GM19324 (cell line): ENCODE data around the gene PLCL2.
A peak's percentile ranks its signal among the peaks of the same experiment; 100 is the strongest.

ENCODE experiments used
- ATAC-seq: cut with Tn5 transposase; IDR thresholded peaks from one replicate; pipeline ENCODE4 v1.9.1; 2021; ENCODE audit warnings: mild to moderate bottlenecking, moderate library complexity; ENCODE audit not compliant: unreplicated experiment, low FRiP score

The PLCL2 gene

DNA sequence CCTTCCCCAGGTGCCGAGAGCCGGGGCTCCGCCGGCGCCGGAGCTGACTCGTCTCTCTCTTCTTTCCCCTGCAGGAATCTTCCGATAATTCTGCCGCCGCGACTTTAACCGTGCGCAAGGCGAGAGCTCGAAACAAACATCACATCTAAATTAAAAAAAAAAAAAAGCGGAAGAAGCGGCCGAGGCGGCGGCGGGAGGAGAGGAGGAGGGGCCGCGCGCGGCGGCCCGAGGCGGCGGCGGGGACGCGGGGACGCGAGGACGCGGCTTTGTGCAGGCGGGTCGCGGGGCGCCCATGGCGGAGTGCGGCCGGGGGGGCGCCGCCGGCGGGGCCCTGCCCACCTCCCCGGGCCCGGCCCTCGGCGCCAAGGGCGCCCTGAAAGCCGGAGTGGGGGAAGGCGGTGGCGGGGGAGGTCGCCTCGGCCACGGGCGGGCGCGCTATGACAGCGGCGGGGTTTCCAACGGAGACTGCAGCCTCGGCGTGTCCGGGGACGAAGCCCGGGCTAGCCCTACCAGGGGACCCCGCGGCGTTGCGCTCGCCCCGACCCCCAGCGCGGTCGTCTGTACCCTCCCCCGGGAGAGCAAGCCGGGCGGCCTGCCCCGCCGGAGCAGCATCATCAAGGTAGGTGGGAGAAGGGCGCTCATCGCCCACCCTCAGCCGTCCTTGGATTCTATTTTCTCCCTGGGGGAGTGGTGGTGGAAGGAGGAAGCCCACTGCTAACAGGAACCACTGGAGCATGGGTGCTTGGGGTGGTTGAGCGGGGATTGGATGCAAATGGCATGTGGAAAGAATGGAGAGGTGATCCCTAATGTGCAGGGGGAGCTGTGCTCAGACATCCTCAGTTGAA is at the start of gene PLCL2:
Gene PLCL2, plus strand, starts transcription at position 208 of the 845 bp plus-strand sequence. Its CDS starts 85 bp downstream, at position 293.
- ATAC-seq, result peak; percentile 45

DNA sequence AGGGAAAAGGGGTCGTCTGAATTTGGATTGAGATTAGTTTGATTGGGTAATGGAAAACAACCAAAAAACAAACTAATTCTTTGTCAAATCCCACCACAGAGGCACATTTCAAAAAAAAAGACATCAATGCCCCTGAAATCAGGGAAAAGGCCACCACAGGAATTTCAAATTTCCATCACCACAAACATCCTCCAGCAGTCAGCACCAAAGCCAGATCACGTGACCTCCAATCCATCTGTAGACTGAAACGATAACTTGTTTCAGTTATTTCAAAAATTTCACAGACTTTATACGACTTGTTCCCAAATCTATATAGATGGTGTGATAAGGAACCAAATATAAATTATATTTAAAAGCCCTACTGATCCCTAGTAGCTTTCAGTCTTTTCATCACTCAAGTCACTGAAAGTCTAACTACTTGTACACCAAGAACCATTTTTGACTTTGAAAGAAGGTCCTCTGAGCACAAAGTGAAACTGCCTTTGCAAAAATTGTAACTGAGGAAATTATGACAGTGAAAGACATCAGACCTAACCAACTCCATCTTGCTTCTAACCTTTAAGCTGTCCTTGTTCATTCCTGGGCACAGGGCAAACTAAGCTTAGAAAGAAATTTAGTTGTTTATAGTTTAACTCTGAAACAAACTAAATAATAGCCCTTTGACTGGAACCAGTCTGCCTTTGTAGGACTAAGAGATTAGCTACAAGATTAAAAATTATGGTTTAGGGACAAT is 48.1 kb upstream of the PLCL2 start:
- ATAC-seq, result no peak

DNA sequence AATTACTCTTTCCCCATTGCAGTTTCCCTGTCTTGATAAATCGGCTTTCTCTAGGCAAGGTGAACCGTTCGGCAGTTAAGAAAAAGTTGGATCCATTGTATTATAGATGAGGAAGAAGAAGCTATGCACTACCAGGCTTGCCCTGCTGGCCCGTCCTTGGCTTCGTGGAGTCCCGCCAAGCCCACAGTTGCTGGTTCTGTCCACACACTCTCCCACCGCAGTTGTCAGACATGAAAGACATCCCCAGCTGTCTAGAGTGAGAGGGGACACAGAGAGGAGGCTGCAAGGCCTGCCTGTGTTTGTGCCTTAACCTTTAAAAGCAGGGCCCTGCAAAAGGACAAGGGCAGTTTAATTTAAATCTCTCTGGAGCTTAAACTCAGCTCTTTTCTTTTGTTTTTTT is 47.2 kb upstream of the PLCL2 start:
- no peak for ATAC-seq

DNA sequence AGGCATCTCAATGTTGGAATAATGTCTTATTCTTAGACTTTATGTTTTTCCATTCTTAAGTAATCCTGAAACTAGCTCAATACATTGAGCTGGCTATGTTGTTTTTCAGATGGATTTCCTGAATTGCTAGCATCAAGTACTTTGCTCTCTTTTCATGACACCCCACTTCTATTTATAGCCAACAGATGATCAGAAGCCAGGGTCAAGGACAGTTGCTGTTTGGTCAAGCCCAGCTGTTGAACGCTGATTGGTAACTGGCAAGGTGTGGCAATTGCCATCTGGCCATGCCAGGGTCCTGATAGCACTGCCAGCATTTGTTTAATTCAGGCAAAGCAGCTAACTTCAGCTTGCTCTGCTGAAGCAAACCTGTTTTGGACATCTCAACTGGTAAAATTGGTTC is 46.2 kb upstream of the PLCL2 start:
- no peak for ATAC-seq

DNA sequence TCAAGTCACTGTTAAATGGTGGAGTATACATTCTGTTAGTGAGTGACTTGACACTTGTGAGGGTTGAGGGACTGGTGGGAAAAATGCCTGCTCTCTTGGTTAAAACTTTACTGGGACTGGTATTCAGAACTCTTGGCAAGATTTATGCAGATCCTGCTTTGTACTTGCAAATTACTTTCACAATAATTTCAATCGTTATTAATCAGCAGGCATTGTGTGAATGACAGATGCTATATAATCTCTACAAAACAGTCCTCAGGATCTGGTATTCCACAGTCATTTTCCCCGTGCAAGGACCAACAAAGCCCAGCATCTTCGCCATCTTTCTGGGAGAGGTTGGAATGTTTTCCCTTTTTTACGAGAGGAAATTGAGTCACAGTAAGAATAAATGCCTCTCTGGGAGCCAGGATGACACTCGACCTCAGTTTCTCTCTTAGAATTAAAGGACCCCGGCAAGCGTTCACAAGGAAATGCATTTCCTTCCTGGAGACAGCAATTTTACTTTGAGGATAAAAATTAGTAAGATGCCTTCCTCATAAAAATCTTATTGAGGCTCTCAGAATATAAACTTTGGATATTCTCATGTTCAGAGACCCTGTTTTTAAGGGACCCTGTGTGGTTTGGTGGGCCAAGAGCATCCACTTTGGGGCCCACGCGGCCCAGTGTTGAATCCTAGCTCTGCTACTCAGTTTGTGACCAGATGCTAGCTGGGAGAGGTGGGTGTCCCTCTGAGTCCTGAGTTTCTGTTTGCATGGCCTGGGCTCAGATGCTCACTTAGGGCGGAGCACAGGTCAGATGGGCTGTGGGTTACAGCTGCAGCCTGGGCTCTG is 45.3 kb upstream of the PLCL2 start:
- no peak for ATAC-seq

DNA sequence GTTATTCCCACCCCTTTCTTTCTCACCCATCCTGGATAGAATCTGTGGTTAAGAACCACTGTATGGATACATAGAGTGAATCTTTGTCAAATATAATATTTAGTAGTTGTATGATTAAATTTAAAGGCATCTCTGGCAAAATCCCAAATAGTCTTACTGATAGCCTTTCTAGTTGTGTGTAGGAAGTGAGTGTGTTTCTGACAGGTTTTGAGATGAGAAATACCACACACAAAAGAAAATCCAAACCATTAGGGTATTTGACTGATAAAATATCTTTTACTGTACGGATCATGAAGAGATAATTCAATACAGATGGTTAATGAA is 44.7 kb upstream of the PLCL2 start:
- ATAC-seq, result no peak

DNA sequence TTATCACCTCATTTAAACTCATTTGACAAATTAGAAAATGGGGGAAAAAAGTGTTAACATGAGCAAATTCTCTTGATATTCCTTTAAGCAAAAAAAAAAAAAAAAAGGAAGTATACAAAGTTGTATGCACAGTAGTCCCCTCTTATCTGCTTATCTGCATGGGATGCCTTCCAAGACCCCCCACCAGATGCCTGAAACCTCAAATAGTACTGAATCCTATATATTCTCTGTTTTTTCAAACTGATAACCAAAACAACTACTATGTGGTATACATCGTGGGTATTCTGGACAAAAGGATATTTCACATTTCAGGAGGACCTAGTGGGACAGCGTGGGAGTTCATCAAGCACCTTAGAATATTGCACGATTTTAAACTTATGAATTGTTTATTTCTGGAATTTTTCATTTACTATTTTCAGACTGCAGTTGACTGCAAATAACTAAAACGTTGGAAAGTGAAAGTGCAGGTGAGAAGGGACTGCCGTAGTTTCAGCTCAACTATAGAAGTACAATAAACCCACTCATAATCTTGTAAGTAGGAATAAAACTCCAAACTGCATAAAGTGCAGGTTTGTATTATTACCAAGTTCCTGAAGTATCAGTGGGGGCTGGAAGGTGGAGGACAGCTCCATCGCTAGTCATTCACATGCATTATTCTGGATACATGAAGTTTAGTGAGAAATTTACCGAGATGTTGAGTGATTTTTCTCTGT is 43.6 kb upstream of the PLCL2 start:
- ATAC-seq, result no peak

DNA sequence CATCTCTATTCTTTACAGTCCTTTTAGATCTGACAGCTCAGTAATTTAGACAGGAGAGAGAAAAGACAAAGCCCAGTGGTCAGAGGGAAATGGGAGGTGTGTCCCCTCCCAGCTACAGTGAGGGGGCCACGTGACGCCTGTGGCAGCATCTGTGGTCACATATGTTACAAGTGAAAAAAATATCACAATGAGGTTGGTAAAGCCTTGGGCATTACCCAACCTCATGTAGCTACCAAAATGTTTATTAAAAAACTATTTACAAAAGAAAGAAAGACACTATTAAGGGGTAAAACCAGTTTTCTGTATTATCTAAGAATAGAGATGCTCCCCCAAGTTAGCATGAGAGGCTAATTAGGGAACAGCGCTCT is 42.9 kb upstream of the PLCL2 start:
- peak; percentile 55 for ATAC-seq

DNA sequence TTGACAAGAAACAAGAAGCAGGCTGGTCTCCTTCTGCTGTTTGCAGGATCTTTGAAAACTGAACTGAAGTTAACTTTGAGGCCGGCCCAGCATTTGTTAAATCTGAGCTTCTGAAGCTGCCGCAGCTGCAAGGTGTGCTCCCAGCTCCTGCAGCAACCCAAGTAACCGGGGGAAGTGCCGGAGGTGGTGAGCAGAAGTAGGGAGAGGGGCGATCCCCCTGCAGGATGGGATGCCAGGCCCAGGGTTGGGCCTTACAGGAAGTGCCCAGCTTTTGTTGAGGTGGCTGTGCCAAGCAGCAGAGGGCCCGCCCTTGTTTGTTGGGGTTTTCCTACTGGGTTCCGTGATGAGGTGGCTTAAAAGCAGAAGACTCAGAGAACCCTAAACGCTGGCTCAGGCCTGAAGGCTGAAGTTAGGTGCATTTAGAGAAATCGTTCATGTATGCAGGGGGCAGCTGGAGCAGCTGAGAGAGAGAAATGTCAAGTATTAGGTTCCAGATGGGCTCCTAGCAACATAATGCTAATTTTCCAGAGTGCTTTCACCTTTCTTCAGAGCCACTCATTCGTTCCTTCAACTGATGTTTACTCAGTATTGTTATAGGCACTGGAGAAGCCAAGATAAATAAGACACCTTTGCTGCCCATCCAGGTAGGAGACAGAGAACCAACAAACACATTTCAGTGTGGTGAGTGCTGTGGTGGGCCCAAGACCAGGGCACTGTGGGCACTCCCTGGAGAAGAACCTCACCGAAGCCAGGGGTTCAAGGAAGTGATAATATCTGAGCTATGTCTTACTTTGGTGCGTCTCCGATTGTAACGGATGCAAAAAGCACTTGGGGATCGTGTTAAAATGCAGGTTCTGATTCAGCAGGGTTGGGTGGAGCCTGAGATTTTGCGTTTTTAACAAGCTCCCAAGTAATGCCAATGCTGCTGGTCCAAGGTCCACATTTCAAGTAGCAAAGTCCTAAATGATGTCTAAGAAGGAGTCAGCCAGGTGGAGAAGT is 42.2 kb upstream of the PLCL2 start:
- peak; percentile 79 for ATAC-seq

DNA sequence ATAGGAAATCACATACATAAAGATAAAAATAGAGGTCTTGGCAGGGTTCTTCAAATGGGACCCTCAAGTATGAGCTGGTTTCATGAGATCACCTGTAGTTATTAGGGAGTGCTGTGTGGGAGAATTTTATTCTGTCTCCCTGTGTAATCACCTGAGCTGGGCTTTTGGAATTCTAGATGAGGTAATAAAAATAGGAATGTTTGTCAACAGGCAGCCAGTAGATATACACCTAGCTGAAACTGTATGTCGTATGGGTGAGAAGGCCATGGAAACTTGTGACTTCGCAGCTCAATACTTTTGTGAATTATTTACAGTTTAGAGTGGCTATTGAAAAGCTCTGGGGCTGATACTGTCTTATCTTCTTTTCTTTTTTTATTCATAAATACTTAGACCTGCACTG is 40.5 kb upstream of the PLCL2 start:
- ATAC-seq, result no peak

DNA sequence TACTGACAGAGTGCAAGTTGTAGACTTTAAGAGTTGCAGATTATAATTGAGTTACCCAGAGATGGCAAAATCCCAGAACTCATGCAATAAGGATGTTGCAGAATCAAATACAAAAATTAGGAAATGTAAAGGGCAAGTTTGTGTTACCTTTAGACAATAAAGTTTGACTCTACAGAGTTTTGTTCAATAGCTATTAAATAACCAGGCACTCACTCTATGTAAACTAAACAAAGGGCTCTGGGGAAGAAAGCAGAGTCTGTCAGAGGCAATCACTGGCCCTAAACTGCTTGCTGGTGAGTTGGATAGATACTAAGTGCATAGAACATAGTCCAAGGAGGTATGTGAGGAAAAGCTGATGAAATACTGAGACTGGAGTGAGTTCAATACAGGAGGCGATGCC is 40.0 kb upstream of the PLCL2 start:
- ATAC-seq, result no peak

DNA sequence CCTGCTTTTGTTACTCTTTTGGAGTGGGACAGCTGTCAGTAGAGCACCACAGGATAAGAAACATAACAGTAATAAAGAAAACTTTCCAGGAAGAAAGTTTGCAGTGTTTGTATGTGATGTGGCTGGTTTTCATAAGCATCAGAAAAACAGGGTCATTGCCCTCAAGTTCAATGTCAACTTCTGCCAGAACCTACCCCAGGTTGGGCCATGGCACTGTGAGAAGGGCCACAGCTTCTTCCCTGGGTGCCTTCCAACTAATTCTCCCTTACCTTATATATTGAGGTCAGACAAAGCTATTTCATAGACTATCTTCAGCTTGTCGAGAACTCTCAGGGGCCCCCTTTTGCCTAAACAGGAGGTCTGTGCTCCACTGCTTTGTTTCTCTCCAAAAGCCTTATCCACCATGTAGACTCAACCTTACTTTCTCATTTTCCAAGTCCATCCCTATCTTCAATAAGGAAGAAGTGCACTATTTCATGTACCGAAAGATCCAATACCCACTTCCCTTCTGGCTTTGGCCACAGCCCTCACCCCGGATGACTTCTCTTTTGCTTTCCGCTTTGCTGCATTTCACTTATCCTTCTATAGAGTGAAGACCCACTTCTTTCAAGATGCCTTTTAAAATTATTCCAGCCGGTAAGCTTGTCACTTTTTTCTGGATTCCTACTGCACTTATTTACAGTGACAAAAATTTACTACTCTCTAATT is 38.2 kb upstream of the PLCL2 start:
- ATAC-seq, result no peak

DNA sequence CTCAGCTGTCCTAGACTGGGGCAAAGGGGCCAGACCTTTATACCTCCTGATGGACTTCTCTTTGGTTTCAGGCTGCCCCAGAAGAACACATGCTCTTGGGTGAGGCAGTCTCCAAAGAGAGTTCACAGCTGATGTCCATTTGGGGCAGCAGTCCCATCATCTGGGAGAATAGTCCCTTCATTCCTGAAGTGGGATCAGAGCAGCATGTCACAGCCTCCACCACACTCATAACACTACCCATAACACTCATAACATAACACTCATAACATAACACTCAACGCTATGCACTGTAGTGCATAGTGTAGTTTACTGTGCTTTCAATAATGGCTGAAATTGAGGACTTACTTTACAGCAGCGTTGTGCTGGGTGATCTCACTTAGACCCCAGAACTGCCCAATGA is 36.7 kb upstream of the PLCL2 start:
- ATAC-seq, result no peak

DNA sequence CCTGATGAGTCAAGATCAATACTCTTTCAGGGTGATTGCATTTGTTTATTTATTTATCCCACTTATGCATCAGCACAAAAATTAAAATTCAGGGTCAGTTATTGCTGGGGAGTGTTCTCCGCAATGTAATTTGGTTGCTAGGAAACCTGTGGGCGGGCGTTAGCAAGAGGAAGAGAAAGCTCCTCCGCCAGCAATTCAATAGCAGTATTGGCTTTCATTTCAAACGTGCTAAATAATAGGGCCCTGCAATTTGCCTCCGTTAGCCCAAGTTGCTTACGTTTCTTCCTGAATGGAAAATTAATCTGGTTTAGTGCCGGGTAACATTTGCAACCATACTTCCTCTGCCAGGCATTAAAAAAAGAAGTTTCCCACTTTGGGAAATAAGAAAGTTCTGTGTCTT is 35.5 kb upstream of the PLCL2 start:
- peak; percentile 84 for ATAC-seq

DNA sequence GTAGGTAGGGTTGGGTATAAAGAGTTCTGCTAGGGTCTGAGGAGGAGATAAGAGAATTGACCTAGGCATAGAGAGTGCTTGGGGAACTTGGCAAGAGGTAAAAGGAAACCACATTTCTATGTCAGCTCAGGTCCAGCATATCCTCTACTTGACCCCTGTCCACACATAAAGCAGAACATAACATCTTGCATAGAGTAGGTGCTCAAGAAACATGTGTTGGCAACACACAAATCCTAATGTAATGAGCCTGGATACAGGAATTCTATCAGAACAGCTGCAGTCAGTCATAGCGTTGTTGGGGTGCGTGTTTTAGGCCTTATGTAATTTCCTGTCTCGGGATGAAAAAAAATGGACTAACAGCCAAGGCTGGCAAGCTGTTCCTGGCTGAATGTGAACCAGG is 35.0 kb upstream of the PLCL2 start:
- no peak for ATAC-seq

DNA sequence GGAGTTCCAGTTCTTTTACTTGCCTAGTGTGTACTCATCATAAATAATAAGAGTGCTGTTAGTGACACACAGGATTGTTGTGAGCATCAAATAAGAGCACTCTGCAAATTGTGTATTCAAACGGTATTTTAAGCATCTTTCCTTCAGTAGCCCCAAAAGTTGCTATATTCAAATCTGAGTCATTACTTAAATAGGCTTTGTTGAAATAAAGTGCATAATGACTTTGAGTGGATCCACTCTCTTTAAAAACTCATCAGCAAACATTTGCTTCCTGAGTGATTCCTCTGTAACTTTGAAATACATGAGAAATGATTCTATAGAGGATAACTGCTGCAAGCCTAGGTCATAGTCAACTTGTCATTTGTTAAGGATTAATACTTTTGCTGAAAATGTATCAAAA is 29.3 kb upstream of the PLCL2 start:
- no peak for ATAC-seq

DNA sequence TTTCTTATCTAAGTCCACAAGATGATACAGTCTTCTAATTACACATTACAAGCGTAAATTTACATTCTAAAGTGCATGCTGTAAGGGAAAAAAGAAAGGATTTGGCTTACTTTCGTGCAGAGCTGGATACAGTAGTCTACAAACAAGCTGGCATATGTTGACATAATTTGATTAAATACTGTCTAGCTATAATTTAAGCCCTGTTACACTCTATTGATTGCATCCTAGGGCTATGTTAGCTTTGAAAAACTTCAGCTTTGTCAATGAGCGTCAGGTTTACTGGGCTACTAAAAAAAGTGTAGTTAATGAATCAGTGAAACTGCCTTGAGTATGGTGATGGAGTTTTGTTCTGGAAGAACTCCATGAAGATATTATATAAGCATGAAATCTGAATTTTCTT is 24.5 kb upstream of the PLCL2 start:
- no peak for ATAC-seq

DNA sequence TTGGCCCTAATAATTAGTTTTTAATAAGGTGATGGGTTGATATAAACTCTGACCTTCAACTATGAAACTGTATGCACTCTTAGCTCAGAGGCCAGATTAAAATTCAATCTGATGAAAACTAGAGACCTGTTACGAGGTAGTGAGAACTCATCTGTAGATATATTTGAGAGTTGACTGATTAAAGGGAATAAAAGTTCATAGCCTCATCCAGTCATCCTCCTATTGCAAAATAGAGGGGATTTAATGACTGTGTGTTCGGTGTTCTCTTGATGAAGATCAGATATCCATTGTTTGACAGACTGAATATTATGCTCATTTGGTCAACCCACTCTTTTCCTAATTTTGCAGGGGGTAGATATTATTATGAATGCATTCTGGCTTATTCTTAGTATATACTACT is 23.3 kb upstream of the PLCL2 start:
- ATAC-seq, result no peak
